ENCODE data around the gene CHST15. TPM values are rescaled to one million over a fixed set of nuclear protein-coding genes. Genes with fewer than 3 reads are reported as not detected.

The CHST15 gene
- total and polyA plus RNA-seq, 8 donors = 13.7 to 53.3 (median 17.1) TPM

DNA sequence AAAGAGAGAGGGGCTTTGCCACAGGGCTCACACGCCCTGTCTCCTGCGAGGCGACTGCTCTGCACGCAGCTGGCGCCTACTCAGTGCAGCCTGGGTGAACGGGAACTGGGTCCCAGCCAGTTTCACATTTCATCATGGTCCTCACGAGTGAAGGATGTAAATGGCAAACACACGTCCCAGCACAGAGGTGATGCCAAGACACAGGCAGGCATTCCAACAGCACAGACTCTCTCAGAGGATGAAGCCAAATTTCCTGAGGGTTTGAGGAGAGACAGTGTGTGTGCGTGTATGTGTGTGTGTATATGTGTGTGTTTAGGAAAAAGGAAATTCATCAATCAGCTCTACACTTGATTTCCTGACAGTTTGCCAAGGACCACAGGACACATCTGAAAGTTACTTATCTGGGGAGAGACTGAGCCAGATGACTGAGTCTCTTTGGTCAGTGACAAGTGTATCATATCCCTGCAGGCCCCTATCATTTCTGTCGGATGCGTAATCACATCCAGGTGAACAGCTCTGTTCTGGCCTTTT is 53.9 kb downstream of the CHST15 start:
- no peaks in the 10 kb centered on the region for H3K27me3 ChIP-seq
- peaks cover 0 to 92% of the 10 kb centered on the region in 2 donors for H3K4me1 ChIP-seq
- no peak for DNase-seq
- intact Hi-C loops (cut with DNase I) = no loop called here
- peak overlapping the region in 1 of 2 donors; percentile 86 for H3K27ac ChIP-seq
- no peaks in the 10 kb centered on the region for H3K9me3 ChIP-seq
- TF ChIP-seq, protein P1, sequence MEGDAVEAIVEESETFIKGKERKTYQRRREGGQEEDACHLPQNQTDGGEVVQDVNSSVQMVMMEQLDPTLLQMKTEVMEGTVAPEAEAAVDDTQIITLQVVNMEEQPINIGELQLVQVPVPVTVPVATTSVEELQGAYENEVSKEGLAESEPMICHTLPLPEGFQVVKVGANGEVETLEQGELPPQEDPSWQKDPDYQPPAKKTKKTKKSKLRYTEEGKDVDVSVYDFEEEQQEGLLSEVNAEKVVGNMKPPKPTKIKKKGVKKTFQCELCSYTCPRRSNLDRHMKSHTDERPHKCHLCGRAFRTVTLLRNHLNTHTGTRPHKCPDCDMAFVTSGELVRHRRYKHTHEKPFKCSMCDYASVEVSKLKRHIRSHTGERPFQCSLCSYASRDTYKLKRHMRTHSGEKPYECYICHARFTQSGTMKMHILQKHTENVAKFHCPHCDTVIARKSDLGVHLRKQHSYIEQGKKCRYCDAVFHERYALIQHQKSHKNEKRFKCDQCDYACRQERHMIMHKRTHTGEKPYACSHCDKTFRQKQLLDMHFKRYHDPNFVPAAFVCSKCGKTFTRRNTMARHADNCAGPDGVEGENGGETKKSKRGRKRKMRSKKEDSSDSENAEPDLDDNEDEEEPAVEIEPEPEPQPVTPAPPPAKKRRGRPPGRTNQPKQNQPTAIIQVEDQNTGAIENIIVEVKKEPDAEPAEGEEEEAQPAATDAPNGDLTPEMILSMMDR (IDR thresholded peaks at IDR 0.05) = no peak
- peaks cover 0 to 75% of the 10 kb centered on the region in 2 donors for H3K36me3 ChIP-seq
- no peak overlapping the region for H3K4me3 ChIP-seq
- ATAC-seq = no peak

DNA sequence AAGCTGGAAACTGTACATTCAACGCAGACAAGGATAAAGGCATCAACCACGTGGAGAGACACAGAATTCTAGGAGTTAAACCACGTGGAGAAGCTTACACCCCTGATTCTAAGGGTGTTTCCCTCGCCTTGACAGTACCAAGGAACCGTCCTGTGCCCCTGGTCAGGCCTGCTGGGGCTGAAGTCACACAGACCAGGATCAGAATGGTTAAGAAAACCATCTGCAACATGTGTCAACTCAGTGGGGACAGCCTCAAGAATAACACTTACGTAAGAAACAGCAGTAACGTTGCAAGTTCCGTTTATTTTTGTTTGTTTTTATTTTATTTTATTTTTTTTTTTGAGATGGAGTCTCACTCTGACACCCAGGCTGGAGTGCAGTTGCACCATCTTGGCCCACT is 55.6 kb downstream of the CHST15 start:
- peaks cover 0 to 74% of the 10 kb centered on the region in 2 donors for H3K36me3 ChIP-seq
- H3K4me1 ChIP-seq = peaks cover 10 to 95% of the 10 kb centered on the region in 2 donors
- H3K9me3 ChIP-seq = no peaks in the 10 kb centered on the region
- no peak for DNase-seq
- H3K27me3 ChIP-seq = no peaks in the 10 kb centered on the region
- intact Hi-C loops (cut with DNase I) = no loop called here
- peak; percentile 14 for ATAC-seq
- peak overlapping the region in 1 of 2 donors; percentile 86 for H3K27ac ChIP-seq
- TF ChIP-seq, protein P1 (IDR thresholded peaks at IDR 0.05) = no peak
- no peak overlapping the region for H3K4me3 ChIP-seq

DNA sequence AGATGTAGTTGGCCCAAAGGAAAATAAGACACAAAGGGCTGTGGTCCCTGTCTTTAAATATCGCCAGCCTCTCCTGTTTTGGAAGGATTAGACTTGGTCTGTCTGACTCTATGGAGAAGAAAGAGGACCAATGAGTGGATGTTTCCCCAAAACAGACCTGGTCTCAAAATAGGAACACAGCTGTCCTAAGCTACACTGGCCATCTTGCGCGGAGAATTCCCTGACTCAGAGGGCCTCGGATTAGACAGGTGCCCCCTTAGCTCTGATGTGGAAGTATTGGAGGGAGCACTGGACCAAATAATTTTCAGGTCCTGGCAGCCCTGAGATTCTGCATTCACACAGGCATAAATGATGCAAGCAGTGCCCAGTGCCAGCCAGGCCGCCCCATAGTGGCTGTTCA is 56.1 kb downstream of the CHST15 start:
- TF ChIP-seq, protein P1 (IDR thresholded peaks at IDR 0.05) = no peak
- no peak for ATAC-seq
- Histone ChIP-seq H3K4me1 (peaks cover 10 to 90% of the 10 kb centered on the region in 2 donors), H3K27ac (peak overlapping the region in 1 of 2 donors; percentile 86), H3K36me3 (peaks cover 0 to 72% of the 10 kb centered on the region in 2 donors), H3K4me3 (no peak overlapping the region), H3K9me3 (no peaks in the 10 kb centered on the region), H3K27me3 (no peaks in the 10 kb centered on the region)
- intact Hi-C loops (cut with DNase I) = no loop called here
- DNase-seq = no peak

DNA sequence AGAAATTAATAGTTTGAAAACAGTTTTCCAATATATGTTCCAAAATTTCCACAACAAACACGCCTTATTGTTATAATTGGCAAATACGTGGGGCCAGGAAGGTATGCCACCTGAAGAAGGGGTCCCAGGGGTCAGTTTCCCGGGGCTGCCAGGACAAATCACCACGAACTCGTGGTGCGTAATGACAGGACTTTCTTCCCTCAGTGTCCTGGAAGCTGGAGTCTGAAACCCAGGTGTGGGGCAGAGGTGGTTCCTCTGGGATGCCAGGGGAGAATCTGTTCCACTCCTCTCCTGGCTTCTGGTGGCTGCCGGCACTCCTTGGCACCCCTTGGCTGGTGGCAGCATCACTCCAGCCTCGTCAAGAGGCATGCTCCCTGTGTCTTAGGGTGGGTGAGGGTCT is 56.7 kb downstream of the CHST15 start:
- DNase-seq (no peak), ATAC-seq (no peak)
- Histone ChIP-seq H3K9me3 (no peaks in the 10 kb centered on the region), H3K27ac (peak overlapping the region in 1 of 2 donors; percentile 86), H3K4me3 (no peak overlapping the region), H3K36me3 (peaks cover 0 to 70% of the 10 kb centered on the region in 2 donors), H3K4me1 (peaks cover 11 to 84% of the 10 kb centered on the region in 2 donors), H3K27me3 (no peaks in the 10 kb centered on the region)
- intact Hi-C loops (cut with DNase I) = no loop called here
- TF ChIP-seq, protein P1 (IDR thresholded peaks at IDR 0.05) = no peak

DNA sequence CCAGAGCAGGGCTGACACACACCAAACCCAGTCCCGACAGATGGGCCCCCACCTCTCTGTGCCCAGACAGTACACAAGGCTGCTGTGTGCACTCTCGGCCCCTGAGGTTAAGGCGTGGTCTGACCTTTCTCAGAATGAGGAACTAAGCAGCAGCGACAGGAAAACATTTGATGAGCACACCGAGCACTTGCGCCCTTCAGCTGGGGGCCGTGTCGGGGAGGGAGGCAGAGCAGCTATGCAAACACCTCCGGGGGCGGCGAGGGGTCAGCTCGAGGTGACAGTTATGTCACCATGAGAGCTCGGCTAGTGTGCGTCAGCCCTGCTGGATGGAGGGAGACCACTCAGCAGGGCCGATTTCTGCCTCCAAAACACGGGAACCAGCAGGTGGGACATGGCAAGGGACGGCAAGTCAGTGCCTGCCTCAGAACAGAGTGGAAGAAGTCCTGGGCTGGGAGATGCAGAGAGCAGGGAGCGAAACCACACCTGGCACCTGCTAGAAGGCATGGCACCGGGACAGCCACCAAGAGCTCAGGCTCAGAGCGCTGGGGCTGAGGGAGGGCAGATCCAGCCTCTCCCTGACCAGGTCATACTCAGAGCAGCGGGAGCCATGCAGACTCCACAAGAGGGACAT is 57.4 kb downstream of the CHST15 start:
- ATAC-seq (peak; percentile 68), DNase-seq (peak in 2 of 4 donors; percentile 89 to 94)
- H3K36me3 ChIP-seq = peaks cover 0 to 70% of the 10 kb centered on the region in 2 donors
- H3K9me3 ChIP-seq = no peaks in the 10 kb centered on the region
- no peak overlapping the region for H3K4me3 ChIP-seq
- intact Hi-C loops (cut with DNase I) = no loop called here
- H3K27ac ChIP-seq = peak overlapping the region in 1 of 2 donors; percentile 86
- H3K27me3 ChIP-seq = no peaks in the 10 kb centered on the region
- TF ChIP-seq, protein P1 (IDR thresholded peaks at IDR 0.05) = no peak
- H3K4me1 ChIP-seq = peaks cover 13 to 80% of the 10 kb centered on the region in 2 donors
